Astrocyte (in vitro differentiated cells and primary cell): Measurements from ENCODE around the gene DERA. TPM values are rescaled to one million over a fixed set of nuclear protein-coding genes. Genes with fewer than 3 reads are reported as not detected.

Source experiments
- DNase-seq: peaks from one replicate; pipeline ENCODE4 v3.0.0-alpha.2; 2010; ENCODE audit warnings: low read depth
- FAIRE-seq: peaks from 2 replicates; lab custom pipeline; 2011; peaks lifted over from hg19 to GRCh38; lab: Jason Lieb, UNC
- H2AFZ ChIP-seq: 2 replicates; pipeline ENCODE4 v1.6.0; 2012; ENCODE audit warnings: low read depth, low read length, inconsistent platforms
- H3K27ac ChIP-seq: 2 replicates; pipeline ENCODE4 v1.5.1; 2011; ENCODE audit warnings: low read depth, low read length, inconsistent platforms
- H3K27me3 ChIP-seq: 2 replicates; pipeline ENCODE4 v1.6.0; 2011; ENCODE audit warnings: low read length, inconsistent platforms; ENCODE audit not compliant: insufficient read depth
- H3K36me3 ChIP-seq: 2 replicates; pipeline ENCODE4 v1.5.1; 2011; ENCODE audit warnings: low read length, inconsistent platforms; ENCODE audit not compliant: insufficient read depth
- H3K4me1 ChIP-seq: 2 replicates; pipeline ENCODE4 v1.5.1; 2011; ENCODE audit warnings: low read length, inconsistent platforms; ENCODE audit not compliant: insufficient read depth
- H3K4me2 ChIP-seq: 2 replicates; pipeline ENCODE4 v1.6.0; 2012; ENCODE audit warnings: low read length, inconsistent platforms
- H3K4me3 ChIP-seq: 2 replicates; pipeline ENCODE4 v1.5.1; 2011; ENCODE audit warnings: low read depth, mild to moderate bottlenecking, low read length, inconsistent platforms; ENCODE audit not compliant: insufficient read depth
- H3K79me2 ChIP-seq: 2 replicates; pipeline ENCODE4 v1.6.0; 2012; ENCODE audit warnings: mild to moderate bottlenecking, low read length, inconsistent platforms; ENCODE audit not compliant: insufficient read depth
- H3K9ac ChIP-seq: 2 replicates; pipeline ENCODE4 v1.6.0; 2012; ENCODE audit warnings: mild to moderate bottlenecking, low read length, inconsistent platforms
- H3K9me3 ChIP-seq: 2 replicates; pipeline ENCODE4 v1.5.1; 2012; ENCODE audit warnings: low read depth, mild to moderate bottlenecking, low read length, inconsistent platforms; ENCODE audit not compliant: insufficient read depth
- H4K20me1 ChIP-seq: 2 replicates; pipeline ENCODE4 v1.6.0; 2012; ENCODE audit warnings: low read length, inconsistent platforms; ENCODE audit not compliant: insufficient read depth
- H3K27ac Mint-ChIP-seq: one replicate; pipeline ENCODE4 v1.8.0; 2021; ENCODE audit warnings: mild to moderate bottlenecking, mixed read lengths; ENCODE audit not compliant: unreplicated experiment
- H3K27me3 Mint-ChIP-seq: one replicate; pipeline ENCODE4 v1.8.0; 2021; ENCODE audit warnings: low read depth, mixed read lengths; ENCODE audit not compliant: unreplicated experiment
- H3K36me3 Mint-ChIP-seq: one replicate; pipeline ENCODE4 v1.8.0; 2021; ENCODE audit warnings: low read depth, mixed read lengths; ENCODE audit not compliant: unreplicated experiment
- H3K4me1 Mint-ChIP-seq: one replicate; pipeline ENCODE4 v1.8.0; 2021; ENCODE audit warnings: low read depth, mixed read lengths; ENCODE audit not compliant: unreplicated experiment
- H3K4me3 Mint-ChIP-seq: one replicate; pipeline ENCODE4 v1.8.0; 2021; ENCODE audit warnings: mild to moderate bottlenecking, moderate library complexity, mixed read lengths; ENCODE audit not compliant: unreplicated experiment
- H3K9me3 Mint-ChIP-seq: one replicate; pipeline ENCODE4 v1.8.0; 2021; ENCODE audit warnings: mild to moderate bottlenecking, mixed read lengths; ENCODE audit not compliant: unreplicated experiment
- EZH2 ChIP-seq: IDR thresholded peaks from 2 replicates; pipeline ENCODE4 v1.6.1; 2012; ENCODE audit warnings: mild to moderate bottlenecking, low read length, inconsistent platforms; ENCODE audit not compliant: insufficient read depth
- total RNA-seq: library from RNA; stranded (reverse); gene quantifications from 2 replicates; pipeline ENCODE4 v1.2.1, GENCODE V29; 2021
- TF ChIP-seq, protein P1 (sequence below): IDR thresholded peaks from 2 replicates; pipeline ENCODE4 v1.5.1; 2011; ENCODE audit warnings: low read depth, mild to moderate bottlenecking, inconsistent platforms, low read length, moderate library complexity; ENCODE audit not compliant: insufficient read depth

The DERA gene
- total RNA-seq, 1 donor from 2014 or later, result 40.1 TPM

DNA sequence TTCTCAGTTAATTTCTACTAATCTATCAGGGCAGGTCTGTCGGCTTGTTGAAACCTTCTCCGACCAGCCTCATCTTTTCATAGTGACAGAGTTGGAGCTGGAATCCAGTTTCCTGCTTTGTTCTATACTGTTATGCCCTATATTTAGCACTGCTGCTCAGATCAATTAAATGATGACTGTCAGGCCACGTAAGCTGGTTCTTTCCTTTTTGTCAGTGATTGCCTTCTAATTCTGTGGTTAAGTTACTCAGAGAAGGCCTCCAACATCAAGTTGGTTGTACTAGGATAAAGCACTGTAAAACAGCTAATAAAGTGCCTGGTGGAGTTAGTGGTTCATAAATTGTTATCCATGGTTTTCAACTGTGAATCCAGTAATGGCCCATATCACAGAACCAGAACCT lies 22.6 kb downstream of the DERA start:
- Histone ChIP-seq H3K9ac (no peak overlapping the region), H2AFZ (no peak overlapping the region), H3K79me2 (peaks cover 37% of the 10 kb centered on the region), H3K27ac (peak overlapping the region; percentile 23), H3K4me2 (peak overlapping the region; percentile 24), H3K9me3 (no peaks in the 10 kb centered on the region), H3K4me1 (peaks cover 6% of the 10 kb centered on the region), H4K20me1 (no peaks in the 10 kb centered on the region), H3K27me3 (no peaks in the 10 kb centered on the region), H3K4me3 (no peak overlapping the region), H3K36me3 (no peaks in the 10 kb centered on the region)
- Mint-ChIP-seq H3K9me3 (no peaks in the 10 kb centered on the region), H3K27me3 (no peaks in the 10 kb centered on the region), H3K27ac (peak overlapping the region; percentile 29), H3K4me1 (peaks cover 36% of the 10 kb centered on the region), H3K4me3 (no peak overlapping the region), H3K36me3 (peaks cover 2% of the 10 kb centered on the region)
- FAIRE-seq, result no peak
- peak; percentile 76 for DNase-seq
- TF ChIP-seq EZH2, result no peak

DNA sequence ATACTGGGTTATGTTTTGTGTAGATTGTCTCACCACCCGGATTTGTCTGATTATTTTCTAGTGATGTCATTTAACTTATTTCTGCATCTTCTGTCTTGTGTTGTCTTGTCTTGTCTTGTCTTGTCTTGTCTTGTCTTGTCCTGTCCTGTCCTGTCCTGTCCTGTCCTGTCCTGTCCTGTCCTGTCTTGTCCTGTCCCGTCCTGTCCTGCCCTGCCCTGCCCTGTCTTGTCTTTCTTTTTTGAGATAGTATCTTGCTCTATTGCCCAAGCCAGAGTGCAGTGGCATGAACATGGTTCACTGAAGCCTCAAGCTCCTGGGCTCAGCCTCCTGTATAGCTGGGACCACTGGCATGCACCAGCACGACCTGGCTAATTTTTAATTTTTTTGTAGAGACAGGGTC lies 25.6 kb downstream of the DERA start:
- no peak overlapping the region for H3K4me3 Mint-ChIP-seq
- TF ChIP-seq, protein P1, sequence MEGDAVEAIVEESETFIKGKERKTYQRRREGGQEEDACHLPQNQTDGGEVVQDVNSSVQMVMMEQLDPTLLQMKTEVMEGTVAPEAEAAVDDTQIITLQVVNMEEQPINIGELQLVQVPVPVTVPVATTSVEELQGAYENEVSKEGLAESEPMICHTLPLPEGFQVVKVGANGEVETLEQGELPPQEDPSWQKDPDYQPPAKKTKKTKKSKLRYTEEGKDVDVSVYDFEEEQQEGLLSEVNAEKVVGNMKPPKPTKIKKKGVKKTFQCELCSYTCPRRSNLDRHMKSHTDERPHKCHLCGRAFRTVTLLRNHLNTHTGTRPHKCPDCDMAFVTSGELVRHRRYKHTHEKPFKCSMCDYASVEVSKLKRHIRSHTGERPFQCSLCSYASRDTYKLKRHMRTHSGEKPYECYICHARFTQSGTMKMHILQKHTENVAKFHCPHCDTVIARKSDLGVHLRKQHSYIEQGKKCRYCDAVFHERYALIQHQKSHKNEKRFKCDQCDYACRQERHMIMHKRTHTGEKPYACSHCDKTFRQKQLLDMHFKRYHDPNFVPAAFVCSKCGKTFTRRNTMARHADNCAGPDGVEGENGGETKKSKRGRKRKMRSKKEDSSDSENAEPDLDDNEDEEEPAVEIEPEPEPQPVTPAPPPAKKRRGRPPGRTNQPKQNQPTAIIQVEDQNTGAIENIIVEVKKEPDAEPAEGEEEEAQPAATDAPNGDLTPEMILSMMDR, result no peak
- TF ChIP-seq EZH2, result no peak

DNA sequence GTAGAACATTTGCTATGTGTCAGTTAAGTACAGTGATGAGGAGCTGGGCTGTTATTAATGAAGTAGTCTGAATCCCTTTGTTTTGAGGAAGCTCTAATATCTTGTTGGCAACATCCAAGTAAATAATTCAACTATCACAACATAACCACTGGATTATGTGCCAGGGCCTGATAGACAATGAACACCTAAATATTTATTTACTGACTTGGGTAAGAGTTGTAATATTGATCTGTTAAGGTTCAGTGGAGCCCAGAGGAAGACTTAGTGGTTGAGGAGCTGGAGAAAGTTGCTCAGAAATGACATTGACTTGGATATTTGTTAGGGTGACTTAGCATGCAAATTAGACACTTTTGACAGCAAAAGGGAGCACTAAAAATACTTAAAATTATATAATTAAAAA lies 26.8 kb downstream of the DERA start:
- no peak overlapping the region for H3K4me3 Mint-ChIP-seq
- Histone ChIP-seq H3K4me3 (no peak overlapping the region), H4K20me1 (no peaks in the 10 kb centered on the region), H3K9ac (no peak overlapping the region), H3K79me2 (peaks cover 22% of the 10 kb centered on the region), H3K4me1 (no peaks in the 10 kb centered on the region), H3K4me2 (no peak overlapping the region), H3K36me3 (no peaks in the 10 kb centered on the region), H2AFZ (no peak overlapping the region), H3K27ac (no peak overlapping the region), H3K27me3 (no peaks in the 10 kb centered on the region), H3K9me3 (no peaks in the 10 kb centered on the region)
- no peak for DNase-seq
- peaks cover 13% of the 10 kb centered on the region for H3K4me1 Mint-ChIP-seq
- H3K27me3 Mint-ChIP-seq, result no peaks in the 10 kb centered on the region
- no peaks in the 10 kb centered on the region for H3K9me3 Mint-ChIP-seq
- peaks cover 3% of the 10 kb centered on the region for H3K36me3 Mint-ChIP-seq
- TF ChIP-seq EZH2, result no peak
- TF ChIP-seq, protein P1, result no peak
- FAIRE-seq, result no peak
- H3K27ac Mint-ChIP-seq, result no peak overlapping the region

More for the DNA sequence above, 25.6 kb downstream of the DERA start:
- Mint-ChIP-seq H3K9me3 (no peaks in the 10 kb centered on the region), H3K4me1 (peaks cover 13% of the 10 kb centered on the region), H3K27me3 (no peaks in the 10 kb centered on the region), H3K36me3 (peaks cover 3% of the 10 kb centered on the region), H3K27ac (no peak overlapping the region)
- H3K36me3 ChIP-seq, result no peaks in the 10 kb centered on the region
- peaks cover 30% of the 10 kb centered on the region for H3K79me2 ChIP-seq
- no peaks in the 10 kb centered on the region for H3K27me3 ChIP-seq
- no peak overlapping the region for H2AFZ ChIP-seq
- H4K20me1 ChIP-seq, result no peaks in the 10 kb centered on the region
- H3K4me3 ChIP-seq, result no peak overlapping the region
- H3K4me1 ChIP-seq, result no peaks in the 10 kb centered on the region
- H3K9me3 ChIP-seq, result no peaks in the 10 kb centered on the region
- no peak for DNase-seq
- FAIRE-seq, result no peak
- H3K9ac ChIP-seq, result no peak overlapping the region
- H3K27ac ChIP-seq, result no peak overlapping the region
- H3K4me2 ChIP-seq, result no peak overlapping the region
